HG03558 (cell line): ENCODE results near the gene PPM1E.

Experiments used
- ATAC-seq: cut with Tn5 transposase; IDR thresholded peaks from one replicate; pipeline ENCODE4 v1.9.1; 2021; ENCODE audit warnings: moderate number of reproducible peaks; ENCODE audit not compliant: unreplicated experiment; ENCODE audit errors: extremely low read depth

The PPM1E gene

DNA sequence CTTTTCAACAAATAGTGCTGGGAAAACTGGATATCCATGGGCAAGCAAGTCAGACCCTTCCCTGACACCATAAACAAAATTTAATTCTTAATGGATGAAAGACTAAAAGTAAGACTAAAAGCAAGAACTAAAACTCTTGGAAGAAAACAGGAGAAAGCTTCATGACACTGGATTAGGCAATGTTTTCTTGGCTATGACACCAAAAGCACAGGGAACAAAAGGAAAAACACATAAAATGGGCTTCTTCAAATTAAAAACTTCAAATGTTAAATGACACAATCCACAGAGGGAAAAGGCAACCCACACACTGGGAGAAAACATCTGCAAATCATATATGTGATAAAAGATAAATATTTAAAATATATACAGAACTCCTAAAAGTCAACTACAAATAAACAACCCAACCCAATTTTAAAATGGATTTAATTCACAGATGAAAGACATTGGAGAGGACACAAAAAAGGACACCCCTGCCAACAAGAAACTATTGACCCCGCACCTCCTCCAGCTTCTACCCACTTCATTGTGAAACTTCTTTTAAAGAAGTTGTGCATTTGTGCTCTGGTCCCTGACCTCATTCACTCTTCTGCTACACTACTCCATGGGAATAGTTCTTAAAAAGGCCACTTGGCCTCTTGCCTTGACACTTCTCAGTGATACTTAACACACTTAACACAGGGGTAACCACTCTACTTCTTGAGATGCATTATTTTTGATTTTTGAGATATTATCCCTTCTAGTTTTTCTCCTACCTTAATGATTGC lies 270.7 kb downstream of the PPM1E start:
- no peak for ATAC-seq

DNA sequence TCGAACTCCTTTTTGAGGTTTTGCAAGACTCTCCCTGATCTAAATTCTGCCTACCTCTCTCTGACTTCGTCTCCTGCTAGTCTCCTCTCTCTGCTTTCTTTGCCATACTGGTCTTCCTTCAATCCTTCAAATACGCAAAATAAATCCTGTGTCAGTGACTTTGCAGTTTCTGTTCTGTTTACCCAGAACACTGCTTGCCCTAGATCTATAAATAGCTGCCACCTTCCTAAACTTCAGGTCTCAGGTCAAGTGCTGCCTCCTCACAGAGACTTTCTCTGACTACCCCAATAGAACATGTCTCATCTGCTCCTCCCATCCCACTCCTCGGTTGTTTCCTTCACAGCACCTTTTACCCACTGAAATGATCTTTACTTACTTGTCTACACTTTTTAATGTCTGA lies 272.1 kb downstream of the PPM1E start:
- ATAC-seq: no peak

DNA sequence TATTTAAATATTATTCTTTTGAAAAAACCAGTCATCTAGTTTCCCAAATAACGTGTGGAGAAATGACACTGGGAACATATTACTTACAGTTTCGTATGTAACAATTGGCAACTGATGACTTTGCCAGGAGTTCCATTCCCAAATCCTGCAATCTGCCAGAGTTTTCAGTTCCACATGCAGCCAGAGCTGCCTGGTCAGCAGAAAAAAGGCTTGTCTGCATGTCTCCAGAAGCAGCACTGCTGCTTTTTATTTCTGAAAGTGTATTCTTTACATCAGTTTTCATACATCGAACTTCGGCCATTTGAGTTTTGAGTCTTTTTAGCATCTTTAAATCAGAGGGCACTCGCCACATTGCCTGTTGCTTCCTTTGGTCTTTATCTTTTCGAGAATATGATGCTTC lies 272.7 kb downstream of the PPM1E start:
- no peak for ATAC-seq

DNA sequence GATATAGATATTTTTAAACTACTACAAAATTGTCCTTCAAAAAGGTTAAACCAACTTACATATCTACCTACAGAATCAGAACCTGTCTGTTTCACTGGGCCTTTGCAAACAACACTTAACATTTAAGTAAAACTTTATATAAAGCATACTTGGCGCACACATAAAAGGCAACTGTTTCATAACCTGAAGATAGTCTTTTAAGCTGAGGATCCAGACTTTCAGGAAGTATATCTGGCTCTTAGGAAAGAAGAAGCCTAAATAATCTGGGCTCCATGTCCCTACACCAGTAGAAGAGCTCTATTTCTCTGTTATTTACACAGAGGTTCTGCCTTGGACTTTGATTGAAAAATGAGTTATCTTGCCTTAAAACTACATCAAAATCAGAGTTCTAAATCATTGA lies 275.2 kb downstream of the PPM1E start:
- ATAC-seq: no peak
